Right atrium auricular region (tissue), 2 donors: ENCODE data around the gene FTHL17. TPM values are rescaled to one million over a fixed set of nuclear protein-coding genes. Genes with fewer than 3 reads are reported as not detected.

Experiments
- DNase-seq: peaks from one replicate; pipeline ENCODE4 v3.0.0-alpha.2; 2019; ENCODE audit warnings: low spot score
- H3K27ac ChIP-seq, 2 donors: fragments of 200-600 bp; sonication (generic); 1 replicate in 1 of 2; 2 replicates in 1 of 2; pipeline ENCODE4 v1.5.1; 2016 to 2019
- H3K27me3 ChIP-seq, 2 donors: fragments of 200-600 bp; sonication (generic); one replicate each; pipeline versions ENCODE4 v1.5.1 to v1.6.0; 2017 to 2019
- H3K36me3 ChIP-seq: fragments of 200-600 bp; sonication (generic); one replicate; pipeline ENCODE4 v1.5.1; 2016
- H3K4me1 ChIP-seq, 2 donors: fragments of 200-600 bp; sonication (generic); one replicate each; pipeline versions ENCODE4 v1.5.1 to v1.6.0; 2017 to 2019
- H3K4me3 ChIP-seq, 2 donors: fragments of 200-600 bp; sonication (generic); 1 replicate in 1 of 2; 2 replicates in 1 of 2; pipeline ENCODE4 v1.5.1; 2017 to 2019; ENCODE audit warnings: mild to moderate bottlenecking in 1 of 2, moderate library complexity in 1 of 2
- H3K9me3 ChIP-seq, 2 donors: fragments of 200-600 bp; sonication (generic); one replicate each; pipeline ENCODE4 v1.5.1; 2019
- total RNA-seq, 2 donors: library from RNA; depleted of rRNA; stranded (reverse); fragments of >200 nt; gene quantifications; one replicate each; pipeline ENCODE4 v1.1.0, GENCODE V29; 2016
- TF ChIP-seq, protein P1 (sequence below), 2 donors: fragments of 200-600 bp; sonication (generic); IDR thresholded peaks; one replicate each; pipeline ENCODE4 v1.5.1; 2019; ENCODE audit warnings: antibody characterized with exemption in 2 of 2

Gene FTHL17
- total RNA-seq, 2 donors from 2014 or later: not detected

DNA sequence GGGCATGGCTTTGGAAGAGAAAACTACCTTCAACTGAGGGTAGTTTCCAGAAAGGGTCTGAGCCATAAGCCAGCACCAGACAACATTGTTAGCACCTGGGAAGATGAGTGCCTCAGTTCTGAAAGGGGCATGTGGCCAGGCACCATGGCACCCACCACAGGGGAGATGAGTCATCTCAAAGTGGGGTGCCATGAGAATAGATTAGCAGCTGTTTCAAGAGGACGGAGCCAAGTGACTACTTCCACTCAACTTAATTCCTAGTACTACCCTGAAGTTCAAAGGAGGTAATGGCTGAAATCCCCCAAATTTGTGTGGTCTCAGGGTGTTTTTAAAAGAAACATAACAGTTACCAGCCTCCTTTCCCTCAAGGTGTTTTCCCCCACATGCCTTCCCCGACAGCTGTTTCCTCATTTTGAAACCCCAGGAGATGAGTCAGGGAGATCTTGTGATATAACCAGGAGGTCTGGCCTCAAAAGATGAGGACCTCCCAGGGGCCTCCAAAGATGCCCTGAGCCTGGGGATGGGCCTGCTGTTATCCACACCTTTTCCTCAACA lies 27.8 kb upstream of the FTHL17 start:
- no peak overlapping the region for H3K27ac ChIP-seq
- no peaks in the 10 kb centered on the region for H3K36me3 ChIP-seq
- H3K4me1 ChIP-seq: no peaks in the 10 kb centered on the region
- TF ChIP-seq, protein P1, sequence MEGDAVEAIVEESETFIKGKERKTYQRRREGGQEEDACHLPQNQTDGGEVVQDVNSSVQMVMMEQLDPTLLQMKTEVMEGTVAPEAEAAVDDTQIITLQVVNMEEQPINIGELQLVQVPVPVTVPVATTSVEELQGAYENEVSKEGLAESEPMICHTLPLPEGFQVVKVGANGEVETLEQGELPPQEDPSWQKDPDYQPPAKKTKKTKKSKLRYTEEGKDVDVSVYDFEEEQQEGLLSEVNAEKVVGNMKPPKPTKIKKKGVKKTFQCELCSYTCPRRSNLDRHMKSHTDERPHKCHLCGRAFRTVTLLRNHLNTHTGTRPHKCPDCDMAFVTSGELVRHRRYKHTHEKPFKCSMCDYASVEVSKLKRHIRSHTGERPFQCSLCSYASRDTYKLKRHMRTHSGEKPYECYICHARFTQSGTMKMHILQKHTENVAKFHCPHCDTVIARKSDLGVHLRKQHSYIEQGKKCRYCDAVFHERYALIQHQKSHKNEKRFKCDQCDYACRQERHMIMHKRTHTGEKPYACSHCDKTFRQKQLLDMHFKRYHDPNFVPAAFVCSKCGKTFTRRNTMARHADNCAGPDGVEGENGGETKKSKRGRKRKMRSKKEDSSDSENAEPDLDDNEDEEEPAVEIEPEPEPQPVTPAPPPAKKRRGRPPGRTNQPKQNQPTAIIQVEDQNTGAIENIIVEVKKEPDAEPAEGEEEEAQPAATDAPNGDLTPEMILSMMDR (IDR thresholded peaks at IDR 0.05): no peak
- no peaks in the 10 kb centered on the region for H3K9me3 ChIP-seq
- DNase-seq: no peak
- no peak overlapping the region for H3K4me3 ChIP-seq
- H3K27me3 ChIP-seq: no peaks in the 10 kb centered on the region

DNA sequence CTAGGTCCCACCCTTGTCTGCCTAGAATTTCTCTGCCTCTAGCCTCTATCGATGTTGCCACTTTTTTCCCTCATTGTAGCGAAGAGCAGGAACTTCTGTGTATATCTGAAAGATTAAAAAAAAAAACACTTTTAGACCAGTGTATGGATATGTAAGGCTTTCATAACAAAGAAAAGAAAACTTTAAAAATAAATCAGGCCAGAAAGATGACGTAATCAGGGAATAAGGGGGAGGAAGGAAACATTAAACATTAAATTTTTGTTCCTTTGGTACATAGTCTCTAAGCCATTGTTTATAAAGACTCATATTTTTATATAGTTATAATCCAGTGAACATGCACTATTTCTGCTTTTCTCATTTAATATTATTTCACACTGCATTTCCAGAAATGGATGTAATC lies 26.2 kb upstream of the FTHL17 start:
- Histone ChIP-seq H3K9me3 (peaks cover 0 to 8% of the 10 kb centered on the region in 2 donors), H3K36me3 (no peaks in the 10 kb centered on the region), H3K27ac (no peak overlapping the region), H3K27me3 (no peaks in the 10 kb centered on the region), H3K4me1 (no peaks in the 10 kb centered on the region), H3K4me3 (no peak overlapping the region)
- TF ChIP-seq, protein P1 (IDR thresholded peaks at IDR 0.05): no peak
- DNase-seq: no peak

DNA sequence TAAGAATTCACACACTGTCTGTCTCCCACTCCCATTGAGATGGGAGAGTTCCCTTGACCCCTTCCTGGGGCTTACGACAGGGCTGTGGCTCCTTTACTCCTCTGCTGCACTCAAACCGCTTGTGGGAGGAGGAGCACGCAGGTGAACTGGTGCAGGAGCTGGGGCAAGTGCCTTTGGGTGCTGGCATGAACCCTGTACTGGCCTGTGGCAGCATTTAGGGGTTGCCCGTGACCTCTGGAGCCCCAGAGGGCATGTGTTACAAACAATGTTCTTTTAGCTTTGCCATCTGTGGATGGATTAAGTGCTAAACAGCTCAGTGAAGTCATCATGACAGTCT lies 21.8 kb upstream of the FTHL17 start:
- Histone ChIP-seq H3K9me3 (peaks cover 0 to 8% of the 10 kb centered on the region in 2 donors), H3K36me3 (no peaks in the 10 kb centered on the region), H3K27ac (no peak overlapping the region), H3K4me1 (no peaks in the 10 kb centered on the region), H3K27me3 (no peaks in the 10 kb centered on the region), H3K4me3 (no peak overlapping the region)
- no peak for DNase-seq
- TF ChIP-seq, protein P1 (IDR thresholded peaks at IDR 0.05): no peak

DNA sequence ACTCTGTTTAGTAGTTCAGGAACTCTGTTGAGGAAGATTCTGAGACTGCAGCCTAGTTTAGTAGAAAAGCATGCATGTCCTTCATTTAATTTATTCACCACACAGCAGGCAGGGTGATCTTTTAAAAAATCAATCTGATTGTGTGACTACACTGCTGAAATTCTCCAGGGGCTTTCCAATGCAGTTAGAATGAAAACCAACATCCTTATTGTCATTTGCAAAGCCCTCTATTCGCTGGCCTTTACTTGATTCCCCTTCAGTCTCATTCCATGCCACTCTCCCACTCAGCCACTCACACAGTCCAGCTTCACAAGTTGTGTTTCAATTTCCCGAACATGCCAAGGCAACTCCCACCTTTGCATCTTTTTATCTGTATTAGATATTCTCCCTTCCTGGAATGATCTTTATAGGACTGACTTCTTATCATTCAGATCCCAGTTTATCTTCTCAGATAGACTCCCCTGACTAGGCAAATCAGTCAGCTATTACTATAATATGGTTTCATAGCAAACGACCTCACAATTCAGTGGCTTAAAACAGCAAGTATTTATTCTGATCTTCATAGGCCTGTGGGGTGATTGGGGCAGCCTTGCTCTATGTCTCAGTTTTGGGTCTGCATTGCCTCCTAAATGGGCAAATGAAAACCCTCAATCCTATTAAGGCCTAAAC lies 21.3 kb upstream of the FTHL17 start:
- Histone ChIP-seq H3K4me3 (no peak overlapping the region), H3K4me1 (no peaks in the 10 kb centered on the region), H3K27me3 (no peaks in the 10 kb centered on the region), H3K9me3 (peaks cover 0 to 8% of the 10 kb centered on the region in 2 donors), H3K36me3 (no peaks in the 10 kb centered on the region), H3K27ac (no peak overlapping the region)
- no peak for DNase-seq
- TF ChIP-seq, protein P1 (IDR thresholded peaks at IDR 0.05): no peak

DNA sequence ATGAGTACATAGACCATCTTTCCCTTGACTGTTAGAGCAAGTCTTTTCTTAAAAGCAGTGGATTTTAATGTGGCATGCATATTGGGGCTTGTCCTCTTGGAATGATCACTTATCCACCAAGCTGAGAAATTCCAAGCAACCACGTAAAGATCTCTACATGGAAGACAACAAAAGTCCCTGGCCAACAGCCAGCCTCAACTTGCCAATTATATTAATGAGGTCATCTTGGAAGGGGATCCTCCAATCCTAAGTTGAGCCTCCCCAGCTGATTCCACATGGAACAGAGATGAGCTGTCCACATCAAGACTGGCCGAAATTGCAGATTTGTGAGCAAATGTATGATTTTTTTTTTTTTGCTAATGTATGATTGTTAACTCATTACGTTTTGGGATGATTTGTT lies 20.6 kb upstream of the FTHL17 start:
- H3K9me3 ChIP-seq: peaks cover 0 to 8% of the 10 kb centered on the region in 2 donors
- no peak overlapping the region for H3K27ac ChIP-seq
- H3K36me3 ChIP-seq: no peaks in the 10 kb centered on the region
- no peak overlapping the region for H3K4me3 ChIP-seq
- TF ChIP-seq, protein P1 (IDR thresholded peaks at IDR 0.05): no peak
- no peak for DNase-seq
- H3K27me3 ChIP-seq: no peaks in the 10 kb centered on the region
- H3K4me1 ChIP-seq: no peaks in the 10 kb centered on the region

DNA sequence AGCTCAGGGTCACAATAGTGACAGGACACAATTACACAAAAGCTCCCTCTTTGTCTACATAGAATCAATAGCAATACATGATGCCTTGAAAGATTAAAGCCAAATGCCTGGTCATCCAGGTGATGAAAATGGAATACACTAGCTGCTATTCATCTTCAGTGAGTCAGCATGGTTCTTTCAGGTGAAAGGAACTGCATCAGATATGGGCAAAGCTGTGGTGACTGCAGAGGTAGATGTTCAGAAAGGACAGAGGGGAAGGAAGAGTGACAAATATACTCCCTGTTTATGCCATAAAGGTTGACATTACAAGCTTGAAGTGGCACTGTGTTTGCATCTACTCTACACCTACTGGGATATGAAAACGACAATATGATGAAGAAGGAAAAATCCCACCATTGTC lies 20.0 kb upstream of the FTHL17 start:
- H3K27me3 ChIP-seq: no peaks in the 10 kb centered on the region
- H3K36me3 ChIP-seq: no peaks in the 10 kb centered on the region
- no peak overlapping the region for H3K4me3 ChIP-seq
- no peak overlapping the region for H3K27ac ChIP-seq
- H3K9me3 ChIP-seq: peaks cover 0 to 8% of the 10 kb centered on the region in 2 donors
- TF ChIP-seq, protein P1 (IDR thresholded peaks at IDR 0.05): no peak
- H3K4me1 ChIP-seq: no peaks in the 10 kb centered on the region
- no peak for DNase-seq
